PC-3 (cell line): ENCODE data around the gene TMEM270. TPM values are rescaled to one million over a fixed set of nuclear protein-coding genes. Genes with fewer than 3 reads are reported as not detected.

Experiments used
- ATAC-seq: fragments of 200-7000 bp; cut with Tn5 transposase; 2 replicates; pipeline ENCODE4 v1.9.1; 2020; ENCODE audit warnings: mild to moderate bottlenecking, moderate library complexity
- BruUV-seq: library from RNA; stranded (reverse); fragments of 400-500 nt; replicated peaks from 2 replicates; lab custom pipeline; 2021; lab: Mats Ljungman, UMichigan
- CTCF ChIA-PET: fragments of 300-600 bp; sonication (Branson Sonifier 250); formaldehyde crosslinking; loops from one replicate; lab custom pipeline; 2022; ENCODE audit warnings: antibody characterized with exemption; lab: Charles Lee
- POLR2A ChIA-PET: fragments of 300-600 bp; sonication (Branson Sonifier 250); formaldehyde crosslinking; loops from one replicate; lab custom pipeline; 2022; ENCODE audit warnings: antibody characterized with exemption; ENCODE audit not compliant: unreplicated experiment; lab: Charles Lee
- DNase-seq: peaks from one replicate; pipeline ENCODE4 v3.0.0-alpha.2; 2015
- H2AFZ ChIP-seq: fragments of 300-600 bp; sonication (generic); 2 replicates; pipeline ENCODE4 v1.6.0; 2016; ENCODE audit warnings: antibody characterized with exemption, low read length
- H3F3A ChIP-seq: fragments of 300-600 bp; sonication (generic); one replicate; pipeline ENCODE4 v1.6.0; 2017; ENCODE audit warnings: antibody characterized with exemption, low read length, control low read depth, mild to moderate bottlenecking; ENCODE audit not compliant: unreplicated experiment
- H3K27ac ChIP-seq: fragments of 300-600 bp; sonication (generic); 2 replicates; pipeline ENCODE4 v1.5.1; 2016; ENCODE audit warnings: mild to moderate bottlenecking, low read length
- H3K27me3 ChIP-seq: fragments of 300-600 bp; sonication (generic); 2 replicates; pipeline ENCODE4 v1.6.1; 2016; ENCODE audit warnings: low read length, mixed read lengths
- H3K36me3 ChIP-seq: fragments of 300-600 bp; sonication (generic); 2 replicates; pipeline ENCODE4 v1.6.1; 2016; ENCODE audit warnings: low read depth, mixed run types, low read length, mixed read lengths
- H3K4me1 ChIP-seq: fragments of 300-600 bp; sonication (generic); 2 replicates; pipeline ENCODE4 v1.5.1; 2016; ENCODE audit warnings: low read length; ENCODE audit not compliant: insufficient read depth
- H3K4me2 ChIP-seq: fragments of 300-600 bp; sonication (generic); 2 replicates; pipeline ENCODE4 v1.6.0; 2016; ENCODE audit warnings: low read length
- H3K4me3 ChIP-seq: fragments of 300-600 bp; sonication (generic); 2 replicates; pipeline ENCODE4 v1.5.1; 2016; ENCODE audit warnings: mild to moderate bottlenecking, low read length, mixed read lengths
- H3K79me2 ChIP-seq: fragments of 300-600 bp; sonication (generic); 2 replicates; pipeline ENCODE4 v1.6.1; 2017; ENCODE audit warnings: low read length, mixed read lengths
- H3K9ac ChIP-seq: fragments of 300-600 bp; sonication (generic); 2 replicates; pipeline ENCODE4 v1.6.0; 2016; ENCODE audit warnings: mild to moderate bottlenecking, low read length
- H3K9me2 ChIP-seq: fragments of 300-600 bp; sonication (generic); replicated peaks from 2 replicates; pipeline ENCODE4 v1.6.1; 2016; ENCODE audit warnings: mixed run types, low read length, mixed read lengths
- H3K9me3 ChIP-seq: fragments of 300-600 bp; sonication (generic); 2 replicates; pipeline ENCODE4 v1.6.1; 2016; ENCODE audit warnings: low read length, mixed read lengths
- H4K20me1 ChIP-seq: fragments of 300-600 bp; sonication (generic); 2 replicates; pipeline ENCODE4 v1.6.1; 2016; ENCODE audit warnings: low read length, mixed read lengths
- CTCF ChIP-seq: fragments of 300-600 bp; sonication (generic); conservative IDR thresholded peaks from 2 replicates; pipeline ENCODE4 v1.5.1; 2017; ENCODE audit warnings: antibody characterized with exemption, low read depth, mild to moderate bottlenecking, low read length
- EZH2 ChIP-seq: fragments of 300-600 bp; sonication (generic); IDR thresholded peaks from one replicate; pipeline ENCODE4 v1.6.1; 2017; ENCODE audit warnings: antibody characterized with exemption, mild to moderate bottlenecking, low read length; ENCODE audit not compliant: unreplicated experiment
- EZH2phosphoT487 ChIP-seq: fragments of 300-600 bp; sonication (generic); IDR thresholded peaks from 2 replicates; pipeline ENCODE4 v1.6.1; 2018; ENCODE audit warnings: mild to moderate bottlenecking, antibody characterized with exemption, low read length, borderline replicate concordance
- intact Hi-C: fragments of 100-400 bp; cut with micrococcal nuclease; formaldehyde crosslinking; loops from 2 replicates; pipeline ENCODE4 v1.9.0; 2023
- total RNA-seq: library from RNA; depleted of rRNA; stranded (reverse); fragments of >200 nt; gene quantifications from 2 replicates; pipeline ENCODE4 v1.2.3, GENCODE V29; 2014

Gene TMEM270
- total RNA-seq, 1 experiment from 2014 or later: not detected

DNA sequence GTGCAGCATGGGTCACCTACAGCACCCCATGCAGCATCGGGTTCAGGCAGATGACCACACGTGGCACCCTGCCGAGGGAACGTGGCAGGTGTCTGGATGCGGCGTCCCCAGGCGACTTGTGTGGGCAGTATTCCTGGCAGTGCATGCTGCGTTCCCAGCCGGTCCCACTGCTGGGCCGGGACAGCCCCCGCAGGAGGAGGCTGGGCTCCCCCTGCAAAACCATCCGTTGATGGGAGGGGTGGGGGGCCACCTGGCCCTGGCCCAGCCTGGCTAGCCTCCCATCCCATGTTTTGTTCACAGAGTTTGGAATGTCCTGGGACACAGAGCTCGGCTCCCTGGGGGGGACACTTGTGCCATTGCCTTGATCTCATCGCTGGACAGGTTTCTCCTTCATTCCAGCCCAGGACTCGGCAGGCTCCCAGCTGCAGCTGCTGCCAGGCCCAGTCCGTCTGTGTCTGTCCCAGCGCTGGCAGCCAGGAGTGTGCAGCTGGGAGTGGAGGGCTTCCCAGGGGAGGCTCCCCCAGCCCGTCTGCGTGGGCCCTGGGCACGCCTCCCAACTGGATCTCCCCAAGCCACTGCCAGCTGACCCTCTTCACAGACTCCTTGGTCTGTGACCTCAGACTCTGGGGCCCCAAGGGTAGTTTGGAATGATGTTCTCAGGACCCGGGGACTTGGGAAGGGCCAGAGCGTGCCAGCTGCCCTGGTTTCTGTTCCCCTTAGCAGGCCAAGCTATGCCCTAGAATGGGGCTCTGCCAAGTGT lies 32.6 kb downstream of the TMEM270 start:
- Histone ChIP-seq H3K4me3 (no peak overlapping the region), H3K36me3 (no peaks in the 10 kb centered on the region), H3K27ac (no peak overlapping the region), H3K9ac (no peak overlapping the region), H3K79me2 (no peaks in the 10 kb centered on the region), H3F3A (no peaks in the 10 kb centered on the region), H3K4me2 (no peak overlapping the region), H3K4me1 (peaks cover 10% of the 10 kb centered on the region), H3K27me3 (no peaks in the 10 kb centered on the region), H2AFZ (no peak overlapping the region), H3K9me2 (no peaks in the 10 kb centered on the region), H3K9me3 (no peaks in the 10 kb centered on the region), H4K20me1 (no peaks in the 10 kb centered on the region)
- intact Hi-C loops: no loop called here
- CTCF ChIA-PET: no interaction called here
- no peak for DNase-seq
- POLR2A ChIA-PET: no interaction called here
- TF ChIP-seq CTCF (no peak), EZH2phosphoT487 (no peak), EZH2 (no peak)
- no peak for ATAC-seq
- BruUV-seq: no TSS peak

DNA sequence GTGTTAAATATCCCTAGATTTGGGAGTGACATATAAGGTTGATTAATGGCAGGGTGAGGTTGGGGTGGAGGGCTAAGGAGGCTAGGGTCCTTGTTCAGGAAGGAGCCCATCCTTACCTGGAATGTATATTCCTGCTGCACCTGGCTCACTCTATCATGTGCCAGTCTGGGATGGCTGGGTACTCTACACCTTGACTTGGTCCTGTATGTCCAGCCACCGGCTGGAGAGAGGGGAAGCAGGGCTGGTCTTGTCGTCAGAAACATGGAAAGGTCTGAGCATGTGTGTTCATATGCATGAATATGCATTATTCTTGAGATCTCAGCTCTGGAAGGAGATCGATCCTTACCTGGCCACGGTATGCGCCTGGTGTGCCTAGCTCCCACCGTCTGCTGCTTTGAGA lies 33.2 kb downstream of the TMEM270 start:
- ChIA-PET POLR2A (no interaction called here), CTCF (no interaction called here)
- no peaks in the 10 kb centered on the region for H3K36me3 ChIP-seq
- DNase-seq (no peak), ATAC-seq (no peak)
- no peaks in the 10 kb centered on the region for H4K20me1 ChIP-seq
- no peak overlapping the region for H3K4me3 ChIP-seq
- H3F3A ChIP-seq: no peaks in the 10 kb centered on the region
- H2AFZ ChIP-seq: no peak overlapping the region
- intact Hi-C loops: no loop called here
- H3K9ac ChIP-seq: no peak overlapping the region
- no peak for TF ChIP-seq CTCF
- TF ChIP-seq EZH2: no peak
- no peak for TF ChIP-seq EZH2phosphoT487
- H3K4me2 ChIP-seq: no peak overlapping the region; the same call in 1 of the 2 replicates
- no TSS peak for BruUV-seq
- H3K9me2 ChIP-seq: no peaks in the 10 kb centered on the region
- H3K4me1 ChIP-seq: peaks cover 10% of the 10 kb centered on the region
- H3K27ac ChIP-seq: no peak overlapping the region
- no peaks in the 10 kb centered on the region for H3K79me2 ChIP-seq
- no peaks in the 10 kb centered on the region for H3K9me3 ChIP-seq
- H3K27me3 ChIP-seq: no peaks in the 10 kb centered on the region
